ENCODE measurements around the gene STK11. TPM values are rescaled to one million over a fixed set of nuclear protein-coding genes. Genes with fewer than 3 reads are reported as not detected.
A peak's percentile ranks its signal among the peaks of the same experiment; 100 is the strongest.

STK11 gene
- total RNA-seq, 2 experiments from 2014 or later = 87.1 to 87.2 TPM

GRCh38 chr19:1229924-1230782 is 24.6 kb downstream of the STK11 start:
- Mint-ChIP-seq H3K36me3 (peaks cover 2% of the 10 kb centered on the region), H3K27me3 (no peaks in the 10 kb centered on the region), H3K27ac (no peak overlapping the region), H3K9me3 (no peaks in the 10 kb centered on the region), H3K4me1 (no peaks in the 10 kb centered on the region), H3K4me3 (no peak overlapping the region)
- POLR2A ChIA-PET = no interaction called here
- DNase-seq (no peak), ATAC-seq (ENCODE audit: low read depth) (no peak)

GRCh38 chr19:1230783-1231489 is 25.4 kb downstream of the STK11 start:
- no peaks in the 10 kb centered on the region for H3K4me1 Mint-ChIP-seq
- peaks cover 1% of the 10 kb centered on the region for H3K27me3 Mint-ChIP-seq
- H3K27ac Mint-ChIP-seq = no peak overlapping the region
- DNase-seq (no peak), ATAC-seq (ENCODE audit: low read depth) (no peak)
- H3K9me3 Mint-ChIP-seq = no peaks in the 10 kb centered on the region
- H3K4me3 Mint-ChIP-seq = no peak overlapping the region
- POLR2A ChIA-PET = no interaction called here
- H3K36me3 Mint-ChIP-seq = peaks cover 2% of the 10 kb centered on the region

- H3K27ac Mint-ChIP-seq = no peak overlapping the region
- no peaks in the 10 kb centered on the region for H3K9me3 Mint-ChIP-seq
- DNase-seq (no peak), ATAC-seq (ENCODE audit: low read depth) (no peak)
- POLR2A ChIA-PET = interaction anchor here (0.6 kb wide), 1 partner anchor 55 kb away, joined by 3 read pairs; no protein-coding TSS in a partner anchor
- peaks cover 2% of the 10 kb centered on the region for H3K36me3 Mint-ChIP-seq
- no peaks in the 10 kb centered on the region for H3K4me1 Mint-ChIP-seq
- peaks cover 4% of the 10 kb centered on the region for H3K27me3 Mint-ChIP-seq
- no peak overlapping the region for H3K4me3 Mint-ChIP-seq
These were observed 26.4 kb downstream of the STK11 start for GRCh38 chr19:1231729-1232637.

GRCh38 chr19:1232652-1233072 is 27.1 kb downstream of the STK11 start:
- peaks cover 2% of the 10 kb centered on the region for H3K36me3 Mint-ChIP-seq
- ATAC-seq (ENCODE audit: low read depth) (no peak), DNase-seq (no peak)
- H3K4me3 Mint-ChIP-seq = no peak overlapping the region
- no peak overlapping the region for H3K27ac Mint-ChIP-seq
- H3K9me3 Mint-ChIP-seq = no peaks in the 10 kb centered on the region
- H3K4me1 Mint-ChIP-seq = no peaks in the 10 kb centered on the region
- POLR2A ChIA-PET = interaction anchor here (0.6 kb wide), 1 partner anchor 56 kb away, joined by 3 read pairs; no protein-coding TSS in a partner anchor
- peaks cover 4% of the 10 kb centered on the region for H3K27me3 Mint-ChIP-seq

- no peaks in the 10 kb centered on the region for H3K4me1 Mint-ChIP-seq
- H3K27me3 Mint-ChIP-seq = peaks cover 5% of the 10 kb centered on the region
- POLR2A ChIA-PET = no interaction called here
- no peak overlapping the region for H3K27ac Mint-ChIP-seq
- ATAC-seq (ENCODE audit: low read depth) = no peak
- no peak overlapping the region for H3K4me3 Mint-ChIP-seq
- no peak for DNase-seq
- H3K36me3 Mint-ChIP-seq = peaks cover under 1% of the 10 kb centered on the region
- H3K9me3 Mint-ChIP-seq = no peaks in the 10 kb centered on the region
These were observed 27.6 kb downstream of the STK11 start for GRCh38 chr19:1233115-1233667.

GRCh38 chr19:1234051-1234954 is 28.7 kb downstream of the STK11 start:
- Mint-ChIP-seq H3K36me3 (no peaks in the 10 kb centered on the region), H3K4me3 (no peak overlapping the region), H3K27ac (no peak overlapping the region), H3K9me3 (no peaks in the 10 kb centered on the region), H3K27me3 (peaks cover 16% of the 10 kb centered on the region), H3K4me1 (peaks cover 7% of the 10 kb centered on the region)
- POLR2A ChIA-PET = no interaction called here
- ATAC-seq (ENCODE audit: low read depth) = no peak
- DNase-seq = no peak

- H3K27me3 Mint-ChIP-seq = peaks cover 18% of the 10 kb centered on the region
- no peaks in the 10 kb centered on the region for H3K9me3 Mint-ChIP-seq
- DNase-seq (no peak), ATAC-seq (ENCODE audit: low read depth) (no peak)
- POLR2A ChIA-PET = no interaction called here
- peaks cover 9% of the 10 kb centered on the region for H3K4me1 Mint-ChIP-seq
- H3K36me3 Mint-ChIP-seq = no peaks in the 10 kb centered on the region
- H3K4me3 Mint-ChIP-seq = no peak overlapping the region
- no peak overlapping the region for H3K27ac Mint-ChIP-seq
These were observed 29.4 kb downstream of the STK11 start for GRCh38 chr19:1234955-1235380.

- Mint-ChIP-seq H3K27me3 (peaks cover 18% of the 10 kb centered on the region), H3K27ac (no peak overlapping the region), H3K4me1 (peaks cover 11% of the 10 kb centered on the region), H3K36me3 (no peaks in the 10 kb centered on the region), H3K9me3 (no peaks in the 10 kb centered on the region), H3K4me3 (peak overlapping the region; percentile 54)
- POLR2A ChIA-PET = interaction anchor here (1.0 to 1.6 kb wide), 2 partner anchors 22 to 34 kb away, joined by 3 read pairs; no protein-coding TSS in a partner anchor
- DNase-seq (no peak), ATAC-seq (ENCODE audit: low read depth) (no peak)
These were observed 30.3 kb downstream of the STK11 start for GRCh38 chr19:1235625-1236538.

- Mint-ChIP-seq H3K9me3 (no peaks in the 10 kb centered on the region), H3K27ac (no peak overlapping the region), H3K36me3 (no peaks in the 10 kb centered on the region), H3K4me1 (peaks cover 15% of the 10 kb centered on the region), H3K4me3 (peak overlapping the region; percentile 54), H3K27me3 (peaks cover 18% of the 10 kb centered on the region)
- POLR2A ChIA-PET = interaction anchor here (1.0 to 1.6 kb wide), 2 partner anchors 22 to 33 kb away, joined by 3 read pairs; no protein-coding TSS in a partner anchor
- DNase-seq = no peak
- ATAC-seq (ENCODE audit: low read depth) = no peak
These were observed 31.0 kb downstream of the STK11 start for GRCh38 chr19:1236576-1236975.

- POLR2A ChIA-PET = interaction anchor here (1.0 to 1.6 kb wide), 2 partner anchors 23 to 32 kb away, joined by 3 read pairs; no protein-coding TSS in a partner anchor
- peaks cover 15% of the 10 kb centered on the region for H3K4me1 Mint-ChIP-seq
- no peak overlapping the region for H3K27ac Mint-ChIP-seq
- H3K9me3 Mint-ChIP-seq = no peaks in the 10 kb centered on the region
- H3K36me3 Mint-ChIP-seq = no peaks in the 10 kb centered on the region
- DNase-seq (no peak), ATAC-seq (ENCODE audit: low read depth) (no peak)
- peak overlapping the region; percentile 57 for H3K4me3 Mint-ChIP-seq
- peaks cover 18% of the 10 kb centered on the region for H3K27me3 Mint-ChIP-seq
These were observed 31.6 kb downstream of the STK11 start for GRCh38 chr19:1237027-1237659.
